ENCODE measurements around the gene NUAK1.

The NUAK1 gene

GRCh38 chr12:106063826-106064720 lies 74.7 kb downstream of the NUAK1 start:
- no peak for DNase-seq (ENCODE audit: low read depth in 2 of 2)

- no peak for DNase-seq (ENCODE audit: low read depth in 2 of 2)
Observed at GRCh38 chr12:106062693-106063092, 76.1 kb downstream of the NUAK1 start.

GRCh38 chr12:106058256-106059182 lies 80.2 kb downstream of the NUAK1 start:
- no peak for DNase-seq (ENCODE audit: low read depth in 2 of 2)

GRCh38 chr12:106054049-106054448 lies 84.7 kb downstream of the NUAK1 start:
- DNase-seq (ENCODE audit: low read depth in 2 of 2), result no peak

GRCh38 chr12:106051853-106052531 lies 86.8 kb downstream of the NUAK1 start:
- no peak for DNase-seq (ENCODE audit: low read depth in 2 of 2)

- no peak for DNase-seq (ENCODE audit: low read depth in 2 of 2)
Observed at GRCh38 chr12:106049546-106049945, 89.2 kb downstream of the NUAK1 start.

GRCh38 chr12:106049105-106049504 lies 89.6 kb downstream of the NUAK1 start:
- DNase-seq (ENCODE audit: low read depth in 2 of 2), result no peak

GRCh38 chr12:106048676-106049075 lies 90.1 kb downstream of the NUAK1 start:
- no peak for DNase-seq (ENCODE audit: low read depth in 2 of 2)

GRCh38 chr12:106048016-106048415 lies 90.7 kb downstream of the NUAK1 start:
- no peak for DNase-seq (ENCODE audit: low read depth in 2 of 2)

- DNase-seq (ENCODE audit: low read depth in 2 of 2), result no peak
Observed at GRCh38 chr12:106046947-106047346, 91.8 kb downstream of the NUAK1 start.

GRCh38 chr12:106046301-106046846 lies 92.4 kb downstream of the NUAK1 start:
- DNase-seq (ENCODE audit: low read depth in 2 of 2), result no peak

- DNase-seq (ENCODE audit: low read depth in 2 of 2), result no peak
Observed at GRCh38 chr12:106045251-106045674, 93.5 kb downstream of the NUAK1 start.

GRCh38 chr12:106044773-106045172 lies 94.0 kb downstream of the NUAK1 start:
- DNase-seq (ENCODE audit: low read depth in 2 of 2), result no peak

GRCh38 chr12:106042037-106042436 lies 96.7 kb downstream of the NUAK1 start:
- no peak for DNase-seq (ENCODE audit: low read depth in 2 of 2)

GRCh38 chr12:106040521-106040920 lies 98.2 kb downstream of the NUAK1 start:
- DNase-seq (ENCODE audit: low read depth in 2 of 2), result no peak

GRCh38 chr12:106039646-106040404 lies 98.9 kb downstream of the NUAK1 start:
- no peak for DNase-seq (ENCODE audit: low read depth in 2 of 2)

- no peak for DNase-seq (ENCODE audit: low read depth in 2 of 2)
Observed at GRCh38 chr12:106039242-106039641, 99.5 kb downstream of the NUAK1 start.

- no peak for DNase-seq (ENCODE audit: low read depth in 2 of 2)
Observed at GRCh38 chr12:106037524-106038298, 101.0 kb downstream of the NUAK1 start.

GRCh38 chr12:106035421-106035820 lies 103.3 kb downstream of the NUAK1 start:
- no peak for DNase-seq (ENCODE audit: low read depth in 2 of 2)

GRCh38 chr12:106034316-106034715 lies 104.4 kb downstream of the NUAK1 start:
- no peak for DNase-seq (ENCODE audit: low read depth in 2 of 2)
